NCI-H2107 treated with DMSO at 0.1 percent for 48 hours (cell line): ENCODE measurements around the gene NKTR.

Source experiments
- DNase-seq: peaks from one replicate; lab custom pipeline; 2025; ENCODE audit not compliant: unreplicated experiment; lab: John Stamatoyannopoulos, UW

NKTR gene

GRCh38 chr3:42661593-42662022 lies 61.1 kb downstream of the NKTR start:
- DNase-seq, result no peak

DNA sequence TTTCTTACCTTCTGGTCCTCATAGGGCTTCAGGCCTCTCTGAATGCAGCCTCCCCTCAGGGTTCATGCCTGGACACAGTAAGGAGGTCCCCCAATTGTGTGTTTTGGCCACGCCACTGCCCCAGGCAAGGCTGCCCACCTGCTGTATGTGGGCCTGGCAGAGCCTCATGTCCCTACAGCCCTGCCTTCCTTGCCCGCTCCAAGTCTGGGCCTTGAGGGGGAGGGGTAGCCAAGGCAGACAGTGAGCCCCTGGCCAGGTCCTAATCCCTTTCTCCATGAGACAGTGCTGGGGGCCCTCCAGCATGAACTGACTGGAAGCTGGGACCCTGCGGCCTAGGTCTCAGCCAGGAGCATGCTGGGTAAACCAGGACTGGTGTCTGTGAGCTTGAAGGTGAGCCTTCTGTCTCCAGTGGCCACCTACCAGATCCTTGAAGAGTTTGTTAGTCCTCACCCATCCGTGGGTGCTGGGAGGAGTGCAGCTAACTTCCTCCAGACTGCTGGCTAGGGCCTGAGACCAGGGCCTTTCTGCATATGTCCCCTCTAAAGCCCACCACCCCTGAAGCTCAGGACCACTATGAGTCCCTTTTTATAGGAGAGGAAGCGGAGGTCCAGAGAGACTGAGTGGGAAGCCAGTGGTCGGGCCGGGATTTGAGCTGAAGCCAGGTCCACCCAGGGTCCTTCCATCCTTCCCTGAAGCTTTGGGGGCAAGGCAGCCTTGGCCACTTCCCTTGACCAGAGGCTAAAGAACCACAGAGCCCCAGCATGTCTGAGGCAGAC lies 61.7 kb downstream of the NKTR start:
- no peak for DNase-seq

- DNase-seq, result no peak
Measured at GRCh38 chr3:42662813-42663535, 62.5 kb downstream of the NKTR start.

DNA sequence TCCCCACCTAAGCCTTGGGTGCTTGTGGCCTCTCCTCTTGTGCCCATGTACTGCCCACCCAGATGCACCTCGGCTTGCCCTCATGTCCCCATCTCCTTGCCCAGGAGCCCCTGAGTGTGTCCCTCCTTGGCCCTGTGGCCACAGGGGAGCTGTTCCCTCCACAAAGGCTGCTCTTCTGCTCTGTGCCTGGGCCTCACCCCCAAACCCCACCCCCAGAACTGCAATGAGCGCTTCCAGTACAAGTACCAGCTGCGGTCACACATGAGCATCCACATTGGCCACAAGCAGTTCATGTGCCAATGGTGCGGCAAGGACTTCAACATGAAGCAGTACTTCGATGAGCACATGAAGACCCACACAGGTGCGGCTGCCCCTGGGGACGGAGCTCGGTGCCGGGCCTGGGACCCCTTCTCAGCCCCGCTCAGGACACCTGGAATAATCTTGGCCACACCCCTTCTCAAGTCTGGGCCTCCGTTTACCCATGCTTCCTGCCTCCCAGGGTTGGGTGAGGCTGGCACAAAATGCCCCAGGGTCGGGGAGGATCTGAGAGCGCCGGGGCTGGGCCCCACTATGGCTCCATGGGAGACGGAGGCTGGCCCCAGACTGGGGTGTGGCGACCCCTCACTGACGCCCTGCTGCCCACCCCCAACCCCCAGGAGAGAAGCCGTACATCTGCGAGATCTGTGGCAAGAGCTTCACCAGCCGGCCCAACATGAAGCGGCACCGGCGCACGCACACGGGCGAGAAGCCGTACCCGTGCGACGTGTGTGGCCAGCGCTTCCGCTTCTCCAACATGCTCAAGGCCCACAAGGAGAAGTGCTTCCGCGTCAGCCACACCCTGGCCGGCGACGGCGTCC lies 63.3 kb downstream of the NKTR start:
- no peak for DNase-seq

- no peak for DNase-seq
Measured at GRCh38 chr3:42664438-42664803, 63.9 kb downstream of the NKTR start.

GRCh38 chr3:42665050-42665878 lies 64.8 kb downstream of the NKTR start:
- no peak for DNase-seq

DNA sequence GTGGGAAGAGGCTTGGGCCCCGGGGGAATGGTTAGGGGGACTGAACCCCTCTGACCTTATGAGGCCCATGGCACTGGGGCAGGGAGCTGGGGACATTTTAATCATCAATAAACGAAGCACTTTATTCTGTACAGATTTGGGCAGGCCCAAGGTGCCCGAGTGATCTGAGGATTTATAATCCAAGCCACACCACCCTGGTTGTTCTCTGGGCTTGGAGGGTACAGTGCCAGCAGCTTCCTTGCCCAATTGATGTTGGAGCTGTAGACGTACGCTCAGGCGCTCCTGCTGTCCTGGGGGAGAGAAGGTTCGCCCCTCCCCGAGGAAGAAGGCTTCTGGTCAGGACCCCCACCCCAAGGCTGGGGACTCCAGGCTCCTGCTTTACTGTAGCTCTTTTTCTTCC lies 65.5 kb downstream of the NKTR start:
- DNase-seq, result no peak

GRCh38 chr3:42666577-42666998 lies 66.1 kb downstream of the NKTR start:
- no peak for DNase-seq

- no peak for DNase-seq
Measured at GRCh38 chr3:42667096-42667522, 66.6 kb downstream of the NKTR start.

GRCh38 chr3:42667523-42668412 lies 67.3 kb downstream of the NKTR start:
- DNase-seq, result peak; percentile 47

- no peak for DNase-seq
Measured at GRCh38 chr3:42668413-42668760, 67.9 kb downstream of the NKTR start.

DNA sequence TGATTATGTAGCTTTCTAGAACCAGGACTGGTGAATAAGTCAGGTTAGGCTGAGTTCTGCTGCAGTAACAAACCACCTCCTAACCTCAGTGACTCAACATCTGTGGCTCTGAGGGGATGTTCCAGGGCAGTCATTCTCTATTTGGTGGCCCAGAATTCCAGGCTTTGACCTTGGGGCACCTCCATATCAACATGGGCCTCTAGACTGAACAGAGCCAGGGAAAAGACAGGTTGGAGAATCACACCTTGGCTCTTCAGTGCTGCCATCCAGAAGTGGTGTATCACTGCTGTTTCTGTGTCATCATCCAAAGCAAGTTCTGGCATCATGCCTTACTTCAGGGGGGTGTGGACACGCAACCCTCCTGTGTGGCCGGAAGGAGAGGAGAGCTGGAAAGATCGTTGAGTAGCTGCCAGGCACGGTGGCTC lies 68.3 kb downstream of the NKTR start:
- DNase-seq, result no peak

DNA sequence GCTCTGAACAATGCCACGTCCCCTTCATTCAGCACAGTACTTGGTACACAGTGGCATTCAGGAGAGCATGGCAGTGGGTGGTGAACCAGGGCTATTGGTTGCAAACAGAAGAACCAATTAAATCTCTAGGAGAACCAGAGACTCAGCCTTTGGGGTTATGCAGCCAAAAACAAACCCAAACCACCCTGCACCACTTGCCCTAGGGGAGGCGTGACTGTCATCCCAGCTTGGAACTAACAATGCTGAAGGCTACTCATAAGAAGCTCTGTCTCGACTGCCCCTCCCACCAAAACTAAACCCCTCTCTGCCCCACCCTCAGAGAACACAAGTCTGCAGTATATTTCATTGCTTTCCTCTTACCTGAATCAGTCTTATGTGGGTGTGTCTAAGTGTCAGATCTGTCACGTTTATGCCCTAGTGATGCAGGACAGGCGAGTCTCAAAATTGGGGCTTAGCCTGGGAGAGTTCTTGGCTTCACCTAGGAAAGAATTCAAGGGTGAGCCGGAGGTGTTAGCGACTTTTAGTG lies 69.6 kb downstream of the NKTR start:
- DNase-seq, result no peak

DNA sequence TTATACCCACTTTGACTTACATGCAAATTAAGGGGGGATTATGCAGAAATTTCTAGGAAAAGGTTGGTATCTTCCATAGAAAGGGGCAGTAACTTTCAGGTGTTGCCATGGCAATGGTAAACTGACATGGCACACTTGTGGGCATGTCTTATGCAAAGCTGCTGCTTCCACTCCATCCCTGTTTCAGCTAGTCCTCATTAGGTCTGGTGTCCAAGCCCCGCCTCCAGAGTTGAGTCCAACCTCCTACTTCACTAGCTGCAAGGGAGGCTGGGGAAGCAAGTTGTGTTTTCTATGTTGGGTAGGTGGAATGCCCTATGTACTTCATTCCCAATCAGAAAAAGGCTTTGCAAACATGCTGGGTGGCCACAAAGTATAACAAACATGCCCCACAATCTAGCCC lies 70.2 kb downstream of the NKTR start:
- no peak for DNase-seq

GRCh38 chr3:42672515-42672914 lies 72.0 kb downstream of the NKTR start:
- no peak for DNase-seq

- no peak for DNase-seq
Measured at GRCh38 chr3:42673082-42673481, 72.6 kb downstream of the NKTR start.

DNA sequence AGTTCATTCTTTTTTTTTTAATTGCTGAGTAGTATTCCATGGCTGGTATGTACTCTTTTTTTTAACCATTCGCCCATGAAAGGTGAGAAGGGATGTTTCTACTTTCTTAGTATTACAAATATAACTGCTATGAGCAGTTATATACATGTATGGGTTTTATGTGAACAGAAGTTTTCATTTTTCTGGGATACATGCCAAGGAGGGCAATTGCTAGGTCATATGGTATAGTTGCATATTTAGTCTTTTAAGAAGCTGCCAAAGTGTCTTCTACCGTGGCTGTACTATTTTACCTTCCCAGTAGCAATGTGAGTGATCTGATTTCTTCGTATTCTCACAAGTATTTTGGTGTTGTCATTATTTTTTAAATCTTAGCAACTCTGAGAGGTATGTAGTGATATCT lies 73.7 kb downstream of the NKTR start:
- no peak for DNase-seq

DNA sequence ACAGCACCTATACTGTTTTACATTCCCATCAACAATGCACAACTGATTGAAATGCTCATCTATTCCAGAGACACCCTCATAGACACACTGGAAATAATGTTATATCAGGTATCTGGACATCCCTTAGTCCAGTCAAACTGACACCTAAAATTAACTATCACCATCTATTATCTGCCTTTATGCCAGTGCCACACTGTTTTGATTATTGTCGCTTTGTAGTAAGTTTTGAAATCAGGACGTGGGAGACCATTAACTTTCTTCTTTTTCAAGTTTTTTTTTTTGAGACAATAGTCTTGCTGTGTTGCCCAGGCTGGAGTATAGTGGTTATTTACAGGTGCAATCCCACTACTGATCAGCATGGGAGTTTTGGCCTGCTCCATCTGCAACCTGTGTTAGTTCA lies 75.4 kb downstream of the NKTR start:
- no peak for DNase-seq

- no peak for DNase-seq
Measured at GRCh38 chr3:42678447-42678846, 78.0 kb downstream of the NKTR start.

DNA sequence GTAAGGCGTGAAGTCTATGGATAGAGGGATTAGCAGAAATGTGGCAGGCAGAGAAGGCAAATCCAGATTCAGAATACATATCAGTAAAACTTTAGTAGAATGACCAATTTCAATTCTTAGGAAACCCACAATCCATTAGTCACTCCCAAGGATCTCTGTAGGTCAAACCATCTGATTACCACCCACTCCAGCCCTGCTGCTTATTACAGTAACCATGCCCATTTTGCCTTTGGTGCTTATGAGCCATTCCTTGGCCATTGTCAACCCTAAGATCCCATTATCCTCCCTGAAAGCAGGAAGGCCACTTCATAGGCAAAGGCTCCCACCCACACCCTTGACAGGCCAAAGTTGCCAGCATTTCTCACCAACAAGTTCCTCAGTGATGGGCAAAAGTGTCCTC lies 79.8 kb downstream of the NKTR start:
- no peak for DNase-seq
